NCI-H1694 (cell line): Measurements from ENCODE around the gene STUB1.
"Not testable (repeated sequence)": the region's sequence is repeated elsewhere in the genome, so short reads cannot be mapped to it uniquely, and the experiment has no call there.

ENCODE experiments used
- DNase-seq: peaks from one replicate; lab custom pipeline; 2025; lab: John Stamatoyannopoulos, UW

The STUB1 gene

GRCh38 chr16:678858-679813 is 1.1 kb upstream of the STUB1 start:
- peak; percentile 34 for DNase-seq

GRCh38 chr16:680625-680945 is 375 bp downstream of the STUB1 start:
- DNase-seq, result no peak

GRCh38 chr16:680967-681745 is 946 bp downstream of the STUB1 start:
- no peak for DNase-seq

GRCh38 chr16:681746-682427 is 1.7 kb downstream of the STUB1 start:
- DNase-seq, result no peak

- DNase-seq, result no peak
Observed at GRCh38 chr16:682493-683395, 2.5 kb downstream of the STUB1 start.

- DNase-seq, result no peak
Observed at GRCh38 chr16:683396-684070, 3.3 kb downstream of the STUB1 start.

GRCh38 chr16:684071-684794 is 4.0 kb downstream of the STUB1 start, which contains the start of gene JMJD8:
Gene JMJD8 (minus strand): TSS chr16:684334. CDS start chr16:684319, 15 bp downstream.
- peak; percentile 80 for DNase-seq

GRCh38 chr16:684961-685696 is 4.9 kb downstream of the STUB1 start:
- no peak for DNase-seq

GRCh38 chr16:685967-686366 is 5.8 kb downstream of the STUB1 start:
- DNase-seq, result no peak

- no peak for DNase-seq
Observed at GRCh38 chr16:686459-687260, 6.5 kb downstream of the STUB1 start.

- DNase-seq, result no peak
Observed at GRCh38 chr16:687499-687898, 7.3 kb downstream of the STUB1 start.

GRCh38 chr16:689175-689897 is 9.1 kb downstream of the STUB1 start:
- no peak for DNase-seq

GRCh38 chr16:691242-691641 is 11.0 kb downstream of the STUB1 start:
- DNase-seq, result not testable (repeated sequence)

- DNase-seq, result no peak
Observed at GRCh38 chr16:692356-693108, 12.3 kb downstream of the STUB1 start.

- no peak for DNase-seq
Observed at GRCh38 chr16:693364-693763, 13.2 kb downstream of the STUB1 start.

- no peak for DNase-seq
Observed at GRCh38 chr16:693766-694165, 13.6 kb downstream of the STUB1 start.

GRCh38 chr16:694187-694862 is 14.1 kb downstream of the STUB1 start:
- DNase-seq, result no peak
